Neural progenitor cell (in vitro differentiated cells): ENCODE measurements around the gene MRPS22.

Experiments
- EZH2 ChIP-seq: fragments of 200-600 bp; sonication (generic); IDR thresholded peaks from 2 replicates; pipeline ENCODE4 v1.6.1; 2017; ENCODE audit warnings: antibody characterized with exemption, mild to moderate bottlenecking, moderate library complexity
- TF ChIP-seq, protein P1 (sequence below): fragments of 200-600 bp; sonication (generic); IDR thresholded peaks from 2 replicates; pipeline ENCODE4 v1.5.1; 2017; ENCODE audit warnings: antibody characterized with exemption, mild to moderate bottlenecking

DNA sequence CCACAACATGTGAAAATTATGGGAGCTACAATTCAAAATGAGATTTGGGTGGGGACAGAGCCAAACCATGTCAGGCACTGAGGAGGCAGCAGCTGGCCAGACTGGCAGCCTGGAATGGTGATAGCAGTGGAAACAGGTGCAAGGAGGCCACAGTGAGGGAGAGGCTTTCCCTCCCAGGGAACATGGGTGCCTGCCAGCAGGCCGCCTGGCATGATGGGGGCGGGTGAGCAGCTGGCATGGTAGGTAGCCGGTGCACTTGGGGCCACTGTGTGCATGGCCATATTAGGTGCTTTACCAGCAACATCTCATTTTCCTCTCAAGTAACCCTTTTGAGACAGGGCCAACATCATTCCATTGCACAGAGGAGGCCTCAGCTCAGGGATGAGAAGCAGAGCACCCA, 18.3 kb upstream of the MRPS22 start:
- TF ChIP-seq, protein P1, sequence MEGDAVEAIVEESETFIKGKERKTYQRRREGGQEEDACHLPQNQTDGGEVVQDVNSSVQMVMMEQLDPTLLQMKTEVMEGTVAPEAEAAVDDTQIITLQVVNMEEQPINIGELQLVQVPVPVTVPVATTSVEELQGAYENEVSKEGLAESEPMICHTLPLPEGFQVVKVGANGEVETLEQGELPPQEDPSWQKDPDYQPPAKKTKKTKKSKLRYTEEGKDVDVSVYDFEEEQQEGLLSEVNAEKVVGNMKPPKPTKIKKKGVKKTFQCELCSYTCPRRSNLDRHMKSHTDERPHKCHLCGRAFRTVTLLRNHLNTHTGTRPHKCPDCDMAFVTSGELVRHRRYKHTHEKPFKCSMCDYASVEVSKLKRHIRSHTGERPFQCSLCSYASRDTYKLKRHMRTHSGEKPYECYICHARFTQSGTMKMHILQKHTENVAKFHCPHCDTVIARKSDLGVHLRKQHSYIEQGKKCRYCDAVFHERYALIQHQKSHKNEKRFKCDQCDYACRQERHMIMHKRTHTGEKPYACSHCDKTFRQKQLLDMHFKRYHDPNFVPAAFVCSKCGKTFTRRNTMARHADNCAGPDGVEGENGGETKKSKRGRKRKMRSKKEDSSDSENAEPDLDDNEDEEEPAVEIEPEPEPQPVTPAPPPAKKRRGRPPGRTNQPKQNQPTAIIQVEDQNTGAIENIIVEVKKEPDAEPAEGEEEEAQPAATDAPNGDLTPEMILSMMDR, result no peak
- no peak for TF ChIP-seq EZH2
